GM19193 (cell line): ENCODE results near the gene SENP5.
A peak's percentile ranks its signal among the peaks of the same experiment; 100 is the strongest.

Source experiments
- POLR2A ChIP-seq: IDR thresholded peaks from 4 replicates; pipeline ENCODE4 v1.6.1; 2011; ENCODE audit not compliant: insufficient read depth, insufficient read length; ENCODE audit errors: extremely low read depth

Gene SENP5, protein sequence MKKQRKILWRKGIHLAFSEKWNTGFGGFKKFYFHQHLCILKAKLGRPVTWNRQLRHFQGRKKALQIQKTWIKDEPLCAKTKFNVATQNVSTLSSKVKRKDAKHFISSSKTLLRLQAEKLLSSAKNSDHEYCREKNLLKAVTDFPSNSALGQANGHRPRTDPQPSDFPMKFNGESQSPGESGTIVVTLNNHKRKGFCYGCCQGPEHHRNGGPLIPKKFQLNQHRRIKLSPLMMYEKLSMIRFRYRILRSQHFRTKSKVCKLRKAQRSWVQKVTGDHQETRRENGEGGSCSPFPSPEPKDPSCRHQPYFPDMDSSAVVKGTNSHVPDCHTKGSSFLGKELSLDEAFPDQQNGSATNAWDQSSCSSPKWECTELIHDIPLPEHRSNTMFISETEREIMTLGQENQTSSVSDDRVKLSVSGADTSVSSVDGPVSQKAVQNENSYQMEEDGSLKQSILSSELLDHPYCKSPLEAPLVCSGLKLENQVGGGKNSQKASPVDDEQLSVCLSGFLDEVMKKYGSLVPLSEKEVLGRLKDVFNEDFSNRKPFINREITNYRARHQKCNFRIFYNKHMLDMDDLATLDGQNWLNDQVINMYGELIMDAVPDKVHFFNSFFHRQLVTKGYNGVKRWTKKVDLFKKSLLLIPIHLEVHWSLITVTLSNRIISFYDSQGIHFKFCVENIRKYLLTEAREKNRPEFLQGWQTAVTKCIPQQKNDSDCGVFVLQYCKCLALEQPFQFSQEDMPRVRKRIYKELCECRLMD

GRCh38 chr3:196867507-196868296 lies at the start of gene SENP5:
SENP5 (plus strand) TSS chr3:196867920; CDS start chr3:196885182, 17,262 bp downstream.
- peak; percentile 94 for TF ChIP-seq POLR2A

GRCh38 chr3:196821806-196822355 lies 45.8 kb upstream of the SENP5 start:
- no peak for TF ChIP-seq POLR2A

DNA sequence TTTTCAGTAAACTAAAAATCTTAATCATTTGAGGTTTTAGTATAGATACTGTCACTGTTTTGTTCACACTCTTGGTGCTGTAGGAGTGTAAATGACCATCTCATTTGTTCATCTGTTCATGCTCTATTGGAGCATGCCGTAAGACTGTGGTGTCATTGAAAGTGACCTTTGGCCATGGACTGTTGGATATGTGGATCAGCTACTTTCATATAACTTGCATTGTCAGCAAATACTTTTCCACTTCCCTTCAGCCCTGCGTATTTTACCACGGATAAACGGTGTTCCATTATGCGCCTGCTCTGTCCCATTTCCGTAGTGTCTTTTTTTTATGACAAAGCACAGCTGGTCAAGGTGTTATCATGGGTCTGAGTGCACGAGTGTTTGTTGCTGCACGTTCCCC lies 32.6 kb upstream of the SENP5 start:
- no peak for TF ChIP-seq POLR2A

DNA sequence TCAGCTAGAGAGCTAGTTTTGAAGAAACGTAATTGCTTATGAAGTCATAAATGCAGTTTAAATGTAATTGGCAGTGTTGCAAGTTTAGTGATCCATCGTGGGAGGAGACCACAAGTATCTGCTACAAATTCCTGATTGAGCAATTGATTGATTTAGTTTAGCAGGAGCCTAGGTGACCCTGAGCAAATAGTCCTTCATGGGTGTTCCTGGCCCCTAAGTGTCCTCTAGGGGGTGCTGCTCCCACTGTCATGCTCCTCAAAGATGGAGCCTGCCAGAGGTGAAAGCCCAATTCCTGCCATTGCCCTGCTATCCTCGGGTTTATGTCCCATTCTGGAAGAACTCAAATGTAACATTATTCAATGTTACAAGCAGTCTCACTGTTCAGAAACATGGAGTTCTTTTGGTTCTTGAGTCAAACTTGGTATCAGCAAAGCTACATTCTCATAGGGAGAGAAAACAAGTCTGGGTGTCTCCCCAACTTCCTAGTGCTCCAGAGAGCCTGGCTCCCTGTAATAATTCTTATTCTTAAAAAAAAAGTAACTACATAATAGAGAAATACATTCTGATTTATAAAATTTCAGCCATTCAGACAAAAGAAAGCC lies 29.8 kb upstream of the SENP5 start:
- no peak for TF ChIP-seq POLR2A

DNA sequence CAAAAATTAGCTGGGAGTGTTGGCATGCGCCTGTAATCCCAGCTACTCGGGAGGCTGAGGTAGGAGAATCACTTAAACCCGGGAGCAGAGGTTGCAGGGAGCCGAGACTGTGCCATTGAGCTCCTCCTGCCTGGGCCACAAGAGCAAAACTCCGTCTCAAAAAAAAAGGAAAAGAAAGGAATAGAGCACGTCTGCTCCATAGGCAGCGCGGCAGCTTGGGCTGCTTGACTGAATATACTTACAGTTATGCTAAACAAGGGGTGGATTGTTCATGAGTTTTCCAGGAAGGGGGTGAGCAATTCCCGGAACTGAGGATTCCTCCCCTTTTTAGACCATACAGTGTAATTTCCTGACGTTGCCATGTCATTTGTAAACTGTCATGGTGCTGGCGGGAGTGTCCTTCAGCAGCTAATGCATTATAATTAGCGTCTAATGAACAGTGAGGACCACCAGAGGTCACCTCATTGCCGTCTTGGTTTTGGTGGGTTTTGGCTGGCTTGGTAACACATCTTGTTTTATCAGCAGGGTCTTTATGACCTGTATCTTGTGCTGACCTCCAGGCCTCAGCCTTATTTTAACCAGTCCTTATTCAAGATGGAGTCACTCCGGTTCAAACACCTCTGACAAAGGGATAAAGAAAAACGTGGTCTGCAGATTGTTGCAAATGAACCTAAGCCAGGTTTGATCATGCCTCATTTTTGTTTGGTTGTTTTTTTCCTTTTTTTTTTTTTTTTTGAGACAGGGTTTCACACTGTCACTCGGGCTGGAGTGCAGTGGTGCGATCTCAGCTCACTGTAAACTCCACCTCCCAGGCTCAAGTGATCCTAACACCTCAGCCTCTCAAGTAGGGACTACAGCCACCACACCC lies 24.9 kb upstream of the SENP5 start:
- TF ChIP-seq POLR2A: no peak

- no peak for TF ChIP-seq POLR2A
Observed at GRCh38 chr3:196843435-196844110, 24.1 kb upstream of the SENP5 start.

GRCh38 chr3:196849180-196849741 lies 18.5 kb upstream of the SENP5 start:
- TF ChIP-seq POLR2A: no peak

- TF ChIP-seq POLR2A: no peak
Observed at GRCh38 chr3:196867155-196867506, 589 bp upstream of the SENP5 start.

GRCh38 chr3:196868297-196868661 lies 559 bp downstream of the SENP5 start:
- no peak for TF ChIP-seq POLR2A

GRCh38 chr3:196872316-196872715 lies 4.6 kb downstream of the SENP5 start:
- no peak for TF ChIP-seq POLR2A

GRCh38 chr3:196875258-196875657 lies 7.5 kb downstream of the SENP5 start:
- TF ChIP-seq POLR2A: no peak

GRCh38 chr3:196883361-196883760 lies 15.6 kb downstream of the SENP5 start:
- TF ChIP-seq POLR2A: no peak

DNA sequence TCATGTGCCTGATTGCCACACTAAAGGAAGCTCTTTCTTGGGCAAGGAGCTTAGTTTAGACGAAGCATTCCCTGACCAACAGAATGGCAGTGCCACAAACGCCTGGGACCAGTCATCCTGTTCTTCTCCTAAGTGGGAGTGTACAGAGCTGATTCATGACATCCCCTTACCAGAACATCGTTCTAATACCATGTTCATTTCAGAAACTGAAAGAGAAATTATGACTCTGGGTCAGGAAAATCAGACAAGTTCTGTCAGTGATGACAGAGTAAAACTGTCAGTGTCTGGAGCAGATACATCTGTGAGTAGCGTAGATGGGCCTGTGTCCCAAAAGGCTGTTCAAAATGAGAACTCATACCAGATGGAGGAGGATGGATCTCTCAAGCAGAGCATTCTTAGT lies 18.4 kb downstream of the SENP5 start:
- TF ChIP-seq POLR2A: no peak
